Lower leg skin (tissue), 4 donors: ENCODE data around the gene TNFRSF11A. TPM values are rescaled to one million over a fixed set of nuclear protein-coding genes. Genes with fewer than 3 reads are reported as not detected.

Experiments
- DNase-seq, 2 donors: peaks; one replicate each; pipeline ENCODE4 v3.0.0-alpha.2; 2019; ENCODE audit warnings: low spot score in 2 of 2
- H3K4me3 ChIP-seq: fragments of 200-600 bp; sonication (generic); 2 replicates; pipeline ENCODE4 v1.5.1; 2017; ENCODE audit warnings: mild to moderate bottlenecking, low read depth; ENCODE audit not compliant: poor library complexity, severe bottlenecking
- POLR2A ChIP-seq, 2 donors: fragments of 450-650 bp; IDR thresholded peaks; one replicate each; pipeline ENCODE4 v1.6.1; 2016 to 2017; ENCODE audit warnings: antibody characterized with exemption in 2 of 2, mild to moderate bottlenecking in 1 of 2, moderate library complexity in 1 of 2
- WGBS, 2 donors: methylation state at CpG; one replicate each; pipeline ENCODE4 v1.1.5; 2018; 5-methylcytosine and 5-hydroxymethylcytosine counted together
- intact Hi-C: fragments of 100-400 bp; cut with DNase I; formaldehyde crosslinking; loops from one replicate; pipeline ENCODE4 v1.15.0; 2023; ENCODE audit warnings: low total_unique reads
- total RNA-seq, 4 donors: library from RNA; depleted of rRNA; stranded (reverse); fragments of >200 nt; gene quantifications; one replicate each; pipeline ENCODE4 v1.1.0, GENCODE V29; 2016
- TF ChIP-seq, protein P1 (sequence below), 3 donors: fragments of 450-650 bp; IDR thresholded peaks; one replicate each; pipeline ENCODE4 v1.5.1; 2016; ENCODE audit warnings: antibody characterized with exemption in 3 of 3, mild to moderate bottlenecking in 3 of 3, moderate library complexity in 2 of 3

Gene TNFRSF11A
- total RNA-seq, 4 donors from 2014 or later, result 1.5 to 7.6 (median 4.7) TPM

DNA sequence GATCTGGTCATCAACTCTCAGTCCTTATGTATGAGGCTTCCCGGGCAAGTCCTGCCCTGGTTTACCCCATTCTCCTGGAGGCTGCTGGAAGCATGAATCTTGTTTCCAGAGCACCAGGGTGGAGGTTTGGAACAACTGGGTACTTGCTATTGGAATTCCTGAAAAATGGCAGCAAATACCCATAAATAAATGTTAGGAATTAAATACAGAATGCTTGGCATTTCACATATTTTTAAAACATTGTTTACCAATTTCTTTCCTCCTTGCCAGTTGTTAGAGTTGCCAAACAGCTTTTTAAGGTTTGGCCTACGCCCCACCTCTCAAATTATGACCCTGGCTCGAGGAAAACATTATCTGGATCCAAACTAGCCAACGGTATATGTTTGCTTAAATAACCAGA is 107.1 kb downstream of the TNFRSF11A start:
- no peak for DNase-seq
- WGBS, 2 donors, result 67 to 72% methylated on average over 4 of the region's 4 CpGs
- intact Hi-C loops, result no loop called here
- TF ChIP-seq, protein P1, sequence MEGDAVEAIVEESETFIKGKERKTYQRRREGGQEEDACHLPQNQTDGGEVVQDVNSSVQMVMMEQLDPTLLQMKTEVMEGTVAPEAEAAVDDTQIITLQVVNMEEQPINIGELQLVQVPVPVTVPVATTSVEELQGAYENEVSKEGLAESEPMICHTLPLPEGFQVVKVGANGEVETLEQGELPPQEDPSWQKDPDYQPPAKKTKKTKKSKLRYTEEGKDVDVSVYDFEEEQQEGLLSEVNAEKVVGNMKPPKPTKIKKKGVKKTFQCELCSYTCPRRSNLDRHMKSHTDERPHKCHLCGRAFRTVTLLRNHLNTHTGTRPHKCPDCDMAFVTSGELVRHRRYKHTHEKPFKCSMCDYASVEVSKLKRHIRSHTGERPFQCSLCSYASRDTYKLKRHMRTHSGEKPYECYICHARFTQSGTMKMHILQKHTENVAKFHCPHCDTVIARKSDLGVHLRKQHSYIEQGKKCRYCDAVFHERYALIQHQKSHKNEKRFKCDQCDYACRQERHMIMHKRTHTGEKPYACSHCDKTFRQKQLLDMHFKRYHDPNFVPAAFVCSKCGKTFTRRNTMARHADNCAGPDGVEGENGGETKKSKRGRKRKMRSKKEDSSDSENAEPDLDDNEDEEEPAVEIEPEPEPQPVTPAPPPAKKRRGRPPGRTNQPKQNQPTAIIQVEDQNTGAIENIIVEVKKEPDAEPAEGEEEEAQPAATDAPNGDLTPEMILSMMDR (IDR thresholded peaks at IDR 0.05), result no peak
- TF ChIP-seq POLR2A (IDR thresholded peaks at IDR 0.05), result no peak
- no peak overlapping the region for H3K4me3 ChIP-seq

DNA sequence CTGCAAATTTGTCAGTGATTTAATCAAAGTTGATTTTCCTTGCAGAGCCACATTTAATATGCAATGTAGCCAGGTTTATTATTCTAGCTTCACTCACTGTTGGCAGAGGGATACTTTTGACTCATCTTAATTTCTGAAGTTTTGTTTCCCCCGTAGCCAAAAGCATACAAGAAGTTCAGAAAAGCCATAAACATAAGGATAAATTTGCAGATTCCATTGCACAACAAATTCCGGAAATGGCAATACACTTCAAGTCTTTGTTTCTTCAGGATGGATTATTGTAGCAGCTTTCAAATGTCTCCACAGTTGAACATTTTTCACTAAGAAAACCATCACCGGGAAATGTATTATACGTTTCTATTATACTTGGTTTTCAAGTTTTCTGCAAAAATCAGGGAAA is 109.7 kb downstream of the TNFRSF11A start:
- 34 to 40% methylated on average over 4 of the region's 4 CpGs for WGBS, 2 donors
- no peak for TF ChIP-seq POLR2A (IDR thresholded peaks at IDR 0.05)
- TF ChIP-seq, protein P1 (IDR thresholded peaks at IDR 0.05), result no peak
- no peak for DNase-seq
- intact Hi-C loops, result no loop called here
- no peak overlapping the region for H3K4me3 ChIP-seq

DNA sequence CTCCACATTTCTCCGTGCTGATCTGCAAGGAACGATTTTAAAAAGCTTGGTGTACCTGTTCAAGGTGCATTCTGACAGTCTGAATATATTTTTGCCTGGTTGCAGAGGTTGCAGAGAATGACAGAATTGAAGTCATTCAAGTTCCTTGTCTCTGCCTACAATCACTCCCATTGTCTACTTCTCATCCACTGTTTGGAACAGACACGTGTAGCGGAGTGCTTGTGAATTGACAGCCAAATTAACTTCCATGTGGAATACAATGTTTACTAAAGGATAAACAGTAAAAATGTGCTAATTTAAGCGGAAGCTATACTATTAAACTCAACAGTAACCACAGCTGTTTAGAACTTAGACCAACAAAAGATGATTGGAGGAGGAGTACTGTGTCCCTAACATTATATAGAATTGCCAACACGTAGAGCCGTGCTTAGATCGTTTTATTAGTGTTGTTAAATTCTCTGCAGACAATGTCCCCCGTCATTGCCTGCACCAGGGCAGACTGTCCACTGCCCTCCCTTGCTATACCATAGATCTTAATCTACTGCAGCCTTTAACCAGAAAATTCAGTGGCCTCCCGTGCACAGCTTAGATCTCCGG is 110.4 kb downstream of the TNFRSF11A start:
- intact Hi-C loops, result no loop called here
- H3K4me3 ChIP-seq, result no peak overlapping the region
- 45 to 46% methylated on average over 11 of the region's 11 CpGs for WGBS, 2 donors
- peak in 1 of 2 donors; percentile 14 for DNase-seq
- TF ChIP-seq POLR2A (IDR thresholded peaks at IDR 0.05), result no peak

DNA sequence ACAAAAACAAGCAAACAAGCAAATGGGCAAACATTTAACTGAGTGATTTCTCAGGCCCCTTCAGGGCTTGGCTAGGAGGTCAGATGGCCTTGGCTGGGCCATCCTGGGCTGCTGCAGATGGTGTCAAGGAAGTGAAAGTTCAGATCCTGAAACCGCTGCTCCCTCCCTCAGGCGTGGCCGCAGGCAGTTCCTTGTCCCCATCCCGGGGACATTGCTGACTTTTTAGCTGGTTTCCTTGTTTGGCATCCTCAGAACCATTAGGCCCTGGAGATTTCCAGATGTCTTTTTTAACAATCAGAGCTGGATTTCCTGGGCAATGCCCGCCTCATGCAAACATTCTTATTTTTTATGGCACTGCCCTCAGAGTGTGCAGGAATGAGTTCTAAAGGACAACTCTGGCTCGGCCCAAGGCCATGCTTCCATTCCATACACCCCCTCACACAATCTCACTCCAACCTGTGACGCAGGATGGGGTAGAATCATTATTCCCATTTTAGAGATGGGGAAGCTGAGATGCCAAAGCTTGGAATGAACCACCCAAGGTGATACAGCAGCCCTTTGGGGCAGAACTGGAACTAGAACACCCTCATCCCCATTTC is 111.6 kb downstream of the TNFRSF11A start:
- 31 to 38% methylated on average over 7 of the region's 7 CpGs for WGBS, 2 donors
- TF ChIP-seq, protein P1 (IDR thresholded peaks at IDR 0.05), result no peak
- intact Hi-C loops, result no loop called here
- peak; percentile 73 to 93 for DNase-seq
- no peak overlapping the region for H3K4me3 ChIP-seq

DNA sequence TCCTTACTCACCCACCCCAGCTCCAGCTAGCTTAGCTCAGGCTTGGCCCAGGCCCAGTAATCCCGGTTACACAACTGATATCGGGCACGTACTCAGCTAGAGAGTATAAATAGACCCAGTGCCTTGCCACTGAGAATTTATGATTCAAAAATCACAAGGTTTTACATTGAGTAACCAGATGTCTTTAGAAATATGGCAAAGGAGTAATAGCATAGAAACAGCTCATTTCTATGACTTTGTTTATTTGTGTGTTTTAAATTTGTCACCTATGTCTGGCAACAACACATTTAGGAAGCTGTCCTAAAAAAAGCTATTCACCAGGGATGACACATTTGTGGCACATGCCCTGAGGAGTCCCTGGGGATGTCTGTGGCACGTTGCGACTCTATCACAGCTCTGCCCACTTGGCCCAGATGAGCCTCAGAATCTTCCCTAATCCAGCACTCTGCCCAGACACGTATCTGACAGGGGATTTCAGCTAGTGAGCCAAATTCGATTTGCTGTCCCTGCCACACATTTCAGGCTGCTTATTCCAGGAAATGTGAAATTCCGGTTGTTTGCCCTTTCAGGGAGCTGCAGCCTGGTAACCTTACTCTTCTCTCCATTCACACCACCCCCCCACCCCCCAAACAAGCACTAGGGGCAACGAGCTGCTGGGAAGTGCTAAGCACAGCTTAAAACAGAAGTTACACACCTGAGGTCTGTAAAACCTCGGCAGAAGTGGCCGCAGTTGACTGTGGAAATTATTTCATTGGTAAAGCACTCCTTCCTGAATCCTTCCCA is 112.3 kb downstream of the TNFRSF11A start:
- 7 to 8% methylated on average over 11 of the region's 11 CpGs for WGBS, 2 donors
- H3K4me3 ChIP-seq, result no peak overlapping the region
- peak; percentile 93 to 98 for DNase-seq
- intact Hi-C loops, result no loop called here
- TF ChIP-seq, protein P1 (IDR thresholded peaks at IDR 0.05), result no peak
- TF ChIP-seq POLR2A (IDR thresholded peaks at IDR 0.05), result no peak

DNA sequence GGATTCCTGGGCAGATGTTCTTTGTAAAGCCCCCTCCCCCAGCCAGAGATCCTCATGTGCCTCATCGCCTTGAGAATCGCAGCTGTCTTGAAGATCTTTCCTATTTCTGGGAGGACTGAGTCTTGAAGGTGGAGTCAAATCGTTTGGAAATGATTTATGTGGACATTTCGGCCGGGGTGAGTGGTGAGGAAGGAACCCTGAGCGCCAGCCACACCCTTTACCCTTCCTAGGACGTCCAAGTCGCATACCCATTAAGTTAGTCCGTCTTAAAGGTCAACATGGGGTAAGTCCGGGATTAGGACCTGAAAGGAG is 112.9 kb downstream of the TNFRSF11A start:
- TF ChIP-seq, protein P1 (IDR thresholded peaks at IDR 0.05), result no peak
- no peak for TF ChIP-seq POLR2A (IDR thresholded peaks at IDR 0.05)
- intact Hi-C loops, result no loop called here
- WGBS, 2 donors, result 11 to 12% methylated on average over 10 of the region's 10 CpGs
- H3K4me3 ChIP-seq, result no peak overlapping the region
- DNase-seq, result peak; percentile 54 to 90
